Osteoblast (primary cell): ENCODE data around the gene LINC01488. TPM values are rescaled to one million over a fixed set of nuclear protein-coding genes. Genes with fewer than 3 reads are reported as not detected.

Source experiments
- DNase-seq: peaks from one replicate; pipeline ENCODE4 v3.0.0; 2011; ENCODE audit warnings: low spot score, mixed read lengths; ENCODE audit not compliant: insufficient read length; ENCODE audit errors: missing footprints
- H2AFZ ChIP-seq: 2 replicates; pipeline ENCODE4 v1.6.0; 2011; ENCODE audit warnings: mild to moderate bottlenecking, low read length
- H3K27ac ChIP-seq: 2 replicates; pipeline ENCODE4 v1.5.1; 2011; ENCODE audit warnings: mild to moderate bottlenecking, low read depth, low read length, moderate library complexity
- H3K27me3 ChIP-seq: 2 replicates; pipeline ENCODE4 v1.6.0; 2012; ENCODE audit warnings: mild to moderate bottlenecking, control low read depth, inconsistent platforms, low read length, moderate library complexity; ENCODE audit not compliant: insufficient read depth
- H3K36me3 ChIP-seq: 2 replicates; pipeline ENCODE4 v1.5.1; 2011; ENCODE audit warnings: mild to moderate bottlenecking, low read length, control low read depth, moderate library complexity; ENCODE audit not compliant: insufficient read depth
- H3K4me1 ChIP-seq: 2 replicates; pipeline ENCODE4 v1.5.1; 2011; ENCODE audit warnings: mild to moderate bottlenecking, low read length, control low read depth, moderate library complexity; ENCODE audit not compliant: insufficient read depth
- H3K4me2 ChIP-seq: 2 replicates; pipeline ENCODE4 v1.6.0; 2011; ENCODE audit warnings: mild to moderate bottlenecking, low read length; ENCODE audit not compliant: insufficient read depth
- H3K4me3 ChIP-seq: fragments of 200-600 bp; sonication (generic); 3 replicates; pipeline ENCODE4 v1.5.1; 2012; ENCODE audit warnings: mild to moderate bottlenecking, low read length, inconsistent platforms; ENCODE audit not compliant: insufficient read depth
- H3K79me2 ChIP-seq: 2 replicates; pipeline ENCODE4 v1.6.0; 2012; ENCODE audit warnings: mild to moderate bottlenecking, low read length, control low read depth, inconsistent platforms; ENCODE audit not compliant: insufficient read depth
- H3K9me3 ChIP-seq: 2 replicates; pipeline ENCODE4 v1.5.1; 2011; ENCODE audit warnings: low read depth, low read length, control low read depth
- H4K20me1 ChIP-seq: 2 replicates; pipeline ENCODE4 v1.6.0; 2012; ENCODE audit warnings: mild to moderate bottlenecking, low read length, control low read depth; ENCODE audit not compliant: insufficient read depth
- total RNA-seq: library from RNA; depleted of rRNA; stranded (reverse); fragments of >200 nt; gene quantifications from 2 replicates; pipeline ENCODE4 v1.2.3, GENCODE V29; 2012
- TF ChIP-seq, protein P1 (sequence below): IDR thresholded peaks from 2 replicates; pipeline ENCODE4 v1.5.1; 2011; ENCODE audit warnings: mild to moderate bottlenecking, low read depth, low read length, moderate library complexity; ENCODE audit errors: extremely low read depth

The LINC01488 gene
- total RNA-seq, 1 donor = not detected

- Histone ChIP-seq H3K9me3 (no peaks in the 10 kb centered on the region), H4K20me1 (no peaks in the 10 kb centered on the region), H2AFZ (peak overlapping the region; percentile 60), H3K27me3 (no peaks in the 10 kb centered on the region), H3K4me2 (peak overlapping the region; percentile 65), H3K4me1 (peaks cover 15% of the 10 kb centered on the region), H3K4me3 (peak overlapping the region; percentile 36), H3K27ac (peak overlapping the region; percentile 2), H3K79me2 (peaks cover 7% of the 10 kb centered on the region), H3K36me3 (no peaks in the 10 kb centered on the region)
- DNase-seq = peak; percentile 93
- TF ChIP-seq, protein P1, sequence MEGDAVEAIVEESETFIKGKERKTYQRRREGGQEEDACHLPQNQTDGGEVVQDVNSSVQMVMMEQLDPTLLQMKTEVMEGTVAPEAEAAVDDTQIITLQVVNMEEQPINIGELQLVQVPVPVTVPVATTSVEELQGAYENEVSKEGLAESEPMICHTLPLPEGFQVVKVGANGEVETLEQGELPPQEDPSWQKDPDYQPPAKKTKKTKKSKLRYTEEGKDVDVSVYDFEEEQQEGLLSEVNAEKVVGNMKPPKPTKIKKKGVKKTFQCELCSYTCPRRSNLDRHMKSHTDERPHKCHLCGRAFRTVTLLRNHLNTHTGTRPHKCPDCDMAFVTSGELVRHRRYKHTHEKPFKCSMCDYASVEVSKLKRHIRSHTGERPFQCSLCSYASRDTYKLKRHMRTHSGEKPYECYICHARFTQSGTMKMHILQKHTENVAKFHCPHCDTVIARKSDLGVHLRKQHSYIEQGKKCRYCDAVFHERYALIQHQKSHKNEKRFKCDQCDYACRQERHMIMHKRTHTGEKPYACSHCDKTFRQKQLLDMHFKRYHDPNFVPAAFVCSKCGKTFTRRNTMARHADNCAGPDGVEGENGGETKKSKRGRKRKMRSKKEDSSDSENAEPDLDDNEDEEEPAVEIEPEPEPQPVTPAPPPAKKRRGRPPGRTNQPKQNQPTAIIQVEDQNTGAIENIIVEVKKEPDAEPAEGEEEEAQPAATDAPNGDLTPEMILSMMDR = no peak
Measured at GRCh38 chr11:69524291-69524882, 42.9 kb downstream of the LINC01488 start.

- H3K4me2 ChIP-seq = peak overlapping the region; percentile 65
- no peak overlapping the region for H3K27ac ChIP-seq
- H3K79me2 ChIP-seq = peaks cover 4% of the 10 kb centered on the region
- no peaks in the 10 kb centered on the region for H3K36me3 ChIP-seq
- H3K4me1 ChIP-seq = peaks cover 12% of the 10 kb centered on the region
- no peaks in the 10 kb centered on the region for H4K20me1 ChIP-seq
- no peaks in the 10 kb centered on the region for H3K27me3 ChIP-seq
- H2AFZ ChIP-seq = no peak overlapping the region
- H3K9me3 ChIP-seq = no peaks in the 10 kb centered on the region
- H3K4me3 ChIP-seq = no peak overlapping the region
- TF ChIP-seq, protein P1 = no peak
- peak; percentile 32 for DNase-seq
Measured at GRCh38 chr11:69524991-69525411, 43.5 kb downstream of the LINC01488 start.

GRCh38 chr11:69525516-69526452, 44.3 kb downstream of the LINC01488 start:
- H3K79me2 ChIP-seq = peaks cover 4% of the 10 kb centered on the region
- DNase-seq = peak; percentile 60
- TF ChIP-seq, protein P1 = no peak

GRCh38 chr11:69526453-69526810, 45.0 kb downstream of the LINC01488 start:
- H3K4me2 ChIP-seq = no peak overlapping the region
- no peaks in the 10 kb centered on the region for H3K9me3 ChIP-seq
- no peak overlapping the region for H3K27ac ChIP-seq
- H3K79me2 ChIP-seq = no peaks in the 10 kb centered on the region
- no peak for DNase-seq
- H3K4me1 ChIP-seq = peaks cover 12% of the 10 kb centered on the region
- no peaks in the 10 kb centered on the region for H3K27me3 ChIP-seq
- H3K4me3 ChIP-seq = no peak overlapping the region
- no peak overlapping the region for H2AFZ ChIP-seq
- H3K36me3 ChIP-seq = no peaks in the 10 kb centered on the region
- TF ChIP-seq, protein P1 = no peak
- no peaks in the 10 kb centered on the region for H4K20me1 ChIP-seq

More at GRCh38 chr11:69525516-69526452, 44.3 kb downstream of the LINC01488 start:
- peaks cover 12% of the 10 kb centered on the region for H3K4me1 ChIP-seq
- H3K4me2 ChIP-seq = no peak overlapping the region
- H3K36me3 ChIP-seq = no peaks in the 10 kb centered on the region
- H3K27me3 ChIP-seq = no peaks in the 10 kb centered on the region
- no peak overlapping the region for H2AFZ ChIP-seq
- H4K20me1 ChIP-seq = no peaks in the 10 kb centered on the region
- H3K27ac ChIP-seq = no peak overlapping the region
- no peak overlapping the region for H3K4me3 ChIP-seq
- no peaks in the 10 kb centered on the region for H3K9me3 ChIP-seq
